ENCODE data around the gene MAP4K4. TPM values are rescaled to one million over a fixed set of nuclear protein-coding genes. Genes with fewer than 3 reads are reported as not detected.
A peak's percentile ranks its signal among the peaks of the same experiment; 100 is the strongest.

MAP4K4 gene
- total and polyA plus RNA-seq, 2 of the 13 experiments (the other 11 are each of a cell fraction or from before 2014, with no cell fraction given): 105 to 264 TPM

DNA sequence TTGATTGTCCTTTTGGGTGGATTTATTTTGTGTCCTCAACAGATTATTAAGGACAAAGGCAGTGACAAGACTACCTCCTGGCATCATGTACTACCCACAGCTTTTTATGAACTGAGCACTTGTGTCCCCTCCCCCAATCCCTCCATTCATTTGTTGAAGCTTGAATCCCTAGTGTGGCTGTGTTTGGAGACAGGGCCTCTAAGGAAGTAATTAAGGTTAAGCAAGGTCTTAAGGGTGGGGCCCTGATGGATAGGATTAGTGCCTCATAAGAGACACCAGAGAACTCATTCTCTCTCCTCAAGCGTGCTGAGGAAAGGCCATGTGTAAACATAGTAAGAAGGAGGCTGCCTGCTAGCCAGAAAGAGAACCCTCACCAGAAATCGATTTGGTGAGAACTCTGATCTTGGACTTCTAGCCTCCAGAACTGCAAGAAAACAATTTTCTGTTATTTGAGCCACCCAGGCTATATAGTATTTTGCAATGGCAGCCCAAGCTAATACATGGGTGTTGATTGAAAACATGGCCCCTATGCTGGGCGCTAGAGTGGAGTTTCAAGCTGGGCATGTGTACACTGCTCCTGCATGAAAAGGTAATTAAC, 3.4 kb upstream of the MAP4K4 start:
- no peak overlapping the region for H3K9ac ChIP-seq (ENCODE audit: insufficient read depth, low read depth, low read length)
- H3K4me2 ChIP-seq (ENCODE audit: low read depth, low read length): no peak overlapping the region
- no peaks in the 10 kb centered on the region; a peak in 1 of 5 replicates for H3K27me3 ChIP-seq (ENCODE audit: control insufficient read depth in 1 of 2, insufficient read depth in 2 of 2, low read length in 2 of 2)
- POLR2A ChIA-PET: interaction anchor here (1.3 kb wide), 1 partner anchor 127 kb away, joined by 3 read pairs; no protein-coding TSS in a partner anchor
- no peak for ATAC-seq
- intact Hi-C loops (cut with micrococcal nuclease; ENCODE audit: unreplicated experiment) (no loop called here), in situ Hi-C loops (cut with HindIII; ENCODE audit: extremely low pct_ligation_motif_present, low pct_unique_long_range_greater_than_20kb) (no loop called here)
- H3K36me3 ChIP-seq (replicated peaks in 1 of 2; ENCODE audit: control insufficient read depth in 1 of 2, insufficient read depth in 2 of 2, low read length in 2 of 2): no peaks in the 10 kb centered on the region
- CTCF ChIA-PET (ENCODE audit: low intra/inter-chr PET ratio, low total read pairs): no interaction called here
- no peak for FAIRE-seq
- BruUV-seq (replicated peaks): no TSS peak
- H3K79me2 ChIP-seq (ENCODE audit: insufficient read depth, low read length): peaks cover 10% of the 10 kb centered on the region
- no peak overlapping the region for H2AFZ ChIP-seq (ENCODE audit: low read length)
- no peaks in the 10 kb centered on the region for H3K9me3 ChIP-seq (ENCODE audit: low read length)
- H3K27ac ChIP-seq (ENCODE audit: extremely low read length, insufficient read depth, low read length): no peak overlapping the region
- WGBS (ENCODE audit: low lambda C conversion rate): 72% methylated on average over 3 of the region's 3 CpGs
- no peak overlapping the region for H3K4me3 ChIP-seq (replicated peaks in 1 of 3; ENCODE audit: insufficient read depth in 1 of 3, low read depth in 2 of 3, low read length in 3 of 3)
- no peaks in the 10 kb centered on the region for H4K20me1 ChIP-seq (ENCODE audit: insufficient read depth, low read length)
- H3K4me1 ChIP-seq (ENCODE audit: insufficient read depth, low read length): peaks cover 61% of the 10 kb centered on the region
- no peak for DNase-seq (ENCODE audit: low spot score)
- TF ChIP-seq, protein P1, sequence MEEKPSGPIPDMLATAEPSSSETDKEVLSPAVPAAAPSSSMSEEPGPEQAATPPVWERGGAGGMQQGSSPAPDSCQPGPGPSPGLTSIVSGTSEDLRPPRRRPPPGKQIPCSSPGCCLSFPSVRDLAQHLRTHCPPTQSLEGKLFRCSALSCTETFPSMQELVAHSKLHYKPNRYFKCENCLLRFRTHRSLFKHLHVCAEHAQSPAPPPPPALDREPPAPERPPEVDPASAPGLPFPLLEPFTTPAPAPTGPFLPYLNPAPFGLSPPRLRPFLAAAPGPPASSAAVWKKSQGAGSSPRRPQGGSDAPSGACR (CRISPR knock-in tag; IDR thresholded peaks at IDR 0.05): no peak
- 0 out of 2 replicates have a peak, but pooled peaks have one; percentile 46 for TF ChIP-seq ZNF44 (CRISPR knock-in tag; IDR thresholded peaks at IDR 0.05)
- TF ChIP-seq EP300 (IDR thresholded peaks at IDR 0.05; ENCODE audit: low read depth in 2 of 2, low read length in 2 of 2): 0 out of 4 replicates have a peak, but pooled peaks of 1 of the 2 experiments have one; percentile 15
- TF ChIP-seq EP300 (CRISPR knock-in tag; IDR thresholded peaks at IDR 0.05; ENCODE audit: borderline replicate concordance): no peak
- no peak for TF ChIP-seq ZNF543 (CRISPR knock-in tag; IDR thresholded peaks at IDR 0.05)
- TF ChIP-seq ZFP90 (CRISPR knock-in tag; IDR thresholded peaks at IDR 0.05; ENCODE audit: borderline replicate concordance): no peak
- peak; percentile 100 for TF ChIP-seq ZNF264 (CRISPR knock-in tag; IDR thresholded peaks at IDR 0.05)
- TF ChIP-seq ZNF33B (CRISPR knock-in tag; IDR thresholded peaks at IDR 0.05): no peak
- TF ChIP-seq ZNF329 (CRISPR knock-in tag; IDR thresholded peaks at IDR 0.05; ENCODE audit: low read depth): no peak
- peak; percentile 53; the same call in 1 of the 2 replicates for TF ChIP-seq ONECUT2 (CRISPR knock-in tag; IDR thresholded peaks at IDR 0.05)
- no peak for TF ChIP-seq ZBTB8A (CRISPR knock-in tag; IDR thresholded peaks at IDR 0.05; ENCODE audit: borderline replicate concordance, low read depth)
- TF ChIP-seq ZNF331 (CRISPR knock-in tag; IDR thresholded peaks at IDR 0.05): no peak
- TF ChIP-seq NR2C2 (CRISPR knock-in tag; IDR thresholded peaks at IDR 0.05; ENCODE audit: borderline replicate concordance): no peak
- peak; percentile 14; the same call in 1 of the 2 replicates for TF ChIP-seq ZMYM4 (CRISPR knock-in tag; IDR thresholded peaks at IDR 0.05)
- TF ChIP-seq, protein P2, sequence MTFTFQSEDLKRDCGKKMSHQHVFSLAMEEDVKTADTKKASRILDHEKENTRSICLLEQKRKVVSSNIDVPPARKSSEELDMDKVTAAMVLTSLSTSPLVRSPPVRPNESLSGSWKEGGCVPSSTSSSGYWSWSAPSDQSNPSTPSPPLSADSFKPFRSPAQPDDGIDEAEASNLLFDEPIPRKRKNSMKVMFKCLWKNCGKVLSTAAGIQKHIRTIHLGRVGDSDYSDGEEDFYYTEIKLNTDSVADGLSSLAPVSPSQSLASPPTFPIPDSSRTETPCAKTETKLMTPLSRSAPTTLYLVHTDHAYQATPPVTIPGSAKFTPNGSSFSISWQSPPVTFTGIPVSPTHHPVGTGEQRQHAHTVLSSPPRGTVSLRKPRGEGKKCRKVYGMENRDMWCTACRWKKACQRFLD (CRISPR knock-in tag; IDR thresholded peaks at IDR 0.05; ENCODE audit: borderline replicate concordance): no peak
- 0 out of 2 replicates have a peak, but pooled peaks have one; percentile 40 for TF ChIP-seq PHF21A (CRISPR knock-in tag; IDR thresholded peaks at IDR 0.05)
- TF ChIP-seq IKZF1 (IDR thresholded peaks at IDR 0.05): no peak
- TF ChIP-seq, protein P3, sequence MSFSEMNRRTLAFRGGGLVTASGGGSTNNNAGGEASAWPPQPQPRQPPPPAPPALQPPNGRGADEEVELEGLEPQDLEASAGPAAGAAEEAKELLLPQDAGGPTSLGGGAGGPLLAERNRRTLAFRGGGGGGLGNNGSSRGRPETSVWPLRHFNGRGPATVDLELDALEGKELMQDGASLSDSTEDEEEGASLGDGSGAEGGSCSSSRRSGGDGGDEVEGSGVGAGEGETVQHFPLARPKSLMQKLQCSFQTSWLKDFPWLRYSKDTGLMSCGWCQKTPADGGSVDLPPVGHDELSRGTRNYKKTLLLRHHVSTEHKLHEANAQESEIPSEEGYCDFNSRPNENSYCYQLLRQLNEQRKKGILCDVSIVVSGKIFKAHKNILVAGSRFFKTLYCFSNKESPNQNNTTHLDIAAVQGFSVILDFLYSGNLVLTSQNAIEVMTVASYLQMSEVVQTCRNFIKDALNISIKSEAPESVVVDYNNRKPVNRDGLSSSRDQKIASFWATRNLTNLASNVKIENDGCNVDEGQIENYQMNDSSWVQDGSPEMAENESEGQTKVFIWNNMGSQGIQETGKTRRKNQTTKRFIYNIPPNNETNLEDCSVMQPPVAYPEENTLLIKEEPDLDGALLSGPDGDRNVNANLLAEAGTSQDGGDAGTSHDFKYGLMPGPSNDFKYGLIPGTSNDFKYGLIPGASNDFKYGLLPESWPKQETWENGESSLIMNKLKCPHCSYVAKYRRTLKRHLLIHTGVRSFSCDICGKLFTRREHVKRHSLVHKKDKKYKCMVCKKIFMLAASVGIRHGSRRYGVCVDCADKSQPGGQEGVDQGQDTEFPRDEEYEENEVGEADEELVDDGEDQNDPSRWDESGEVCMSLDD (CRISPR knock-in tag; IDR thresholded peaks at IDR 0.05; ENCODE audit: borderline replicate concordance): no peak
- TF ChIP-seq, protein P4, sequence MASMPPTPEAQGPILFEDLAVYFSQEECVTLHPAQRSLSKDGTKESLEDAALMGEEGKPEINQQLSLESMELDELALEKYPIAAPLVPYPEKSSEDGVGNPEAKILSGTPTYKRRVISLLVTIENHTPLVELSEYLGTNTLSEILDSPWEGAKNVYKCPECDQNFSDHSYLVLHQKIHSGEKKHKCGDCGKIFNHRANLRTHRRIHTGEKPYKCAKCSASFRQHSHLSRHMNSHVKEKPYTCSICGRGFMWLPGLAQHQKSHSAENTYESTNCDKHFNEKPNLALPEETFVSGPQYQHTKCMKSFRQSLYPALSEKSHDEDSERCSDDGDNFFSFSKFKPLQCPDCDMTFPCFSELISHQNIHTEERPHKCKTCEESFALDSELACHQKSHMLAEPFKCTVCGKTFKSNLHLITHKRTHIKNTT (CRISPR knock-in tag; IDR thresholded peaks at IDR 0.05): no peak
- TF ChIP-seq ZNF777 (CRISPR knock-in tag; IDR thresholded peaks at IDR 0.05): no peak
